Hepatocyte (in vitro differentiated cells): ENCODE results near the gene RSL1D1. TPM values are rescaled to one million over a fixed set of nuclear protein-coding genes. Genes with fewer than 3 reads are reported as not detected.

Experiments used
- DNase-seq: peaks from one replicate; pipeline ENCODE4 v3.0.0-alpha.2; 2016; ENCODE audit warnings: low spot score
- H2AFZ ChIP-seq: fragments of 200-600 bp; sonication (generic); 2 replicates; pipeline ENCODE4 v1.6.0; 2016; ENCODE audit warnings: antibody characterized with exemption, mild to moderate bottlenecking
- H3K27ac ChIP-seq: fragments of 200-600 bp; sonication (generic); 2 replicates; pipeline ENCODE4 v1.5.1; 2016; ENCODE audit warnings: mild to moderate bottlenecking
- H3K27me3 ChIP-seq: fragments of 200-600 bp; sonication (generic); 2 replicates; pipeline ENCODE4 v1.6.1; 2016
- H3K36me3 ChIP-seq: fragments of 200-600 bp; sonication (generic); replicated peaks from 2 replicates; pipeline ENCODE4 v1.5.1; 2016; ENCODE audit warnings: low read depth; ENCODE audit not compliant: insufficient read depth
- H3K4me1 ChIP-seq: fragments of 200-600 bp; sonication (generic); 2 replicates; pipeline ENCODE4 v1.5.1; 2016; ENCODE audit warnings: mild to moderate bottlenecking, moderate library complexity; ENCODE audit not compliant: insufficient read depth
- H3K4me2 ChIP-seq: fragments of 200-600 bp; sonication (generic); 2 replicates; pipeline ENCODE4 v1.6.0; 2016
- H3K4me3 ChIP-seq: fragments of 200-600 bp; sonication (generic); 2 replicates; pipeline ENCODE4 v1.5.1; 2016; ENCODE audit warnings: mild to moderate bottlenecking
- H3K79me2 ChIP-seq: fragments of 200-600 bp; sonication (generic); 2 replicates; pipeline ENCODE4 v1.6.0; 2017; ENCODE audit warnings: mild to moderate bottlenecking
- H3K9me2 ChIP-seq: fragments of 200-600 bp; sonication (generic); replicated peaks from 2 replicates; pipeline ENCODE4 v1.6.0; 2017; ENCODE audit warnings: mild to moderate bottlenecking; ENCODE audit not compliant: insufficient read depth
- H3K9me3 ChIP-seq: fragments of 200-600 bp; sonication (generic); 2 replicates; pipeline ENCODE4 v1.5.1; 2016; ENCODE audit warnings: low read depth, mild to moderate bottlenecking
- H4K20me1 ChIP-seq: fragments of 200-600 bp; sonication (generic); 2 replicates; pipeline ENCODE4 v1.6.0; 2016; ENCODE audit warnings: mild to moderate bottlenecking; ENCODE audit not compliant: insufficient read depth, poor library complexity, severe bottlenecking
- EZH2 ChIP-seq: fragments of 200-600 bp; sonication (generic); IDR thresholded peaks from 2 replicates; pipeline ENCODE4 v1.6.1; 2016; ENCODE audit warnings: antibody characterized with exemption, mild to moderate bottlenecking, borderline replicate concordance
- EZH2phosphoT487 ChIP-seq: fragments of 200-600 bp; sonication (generic); IDR thresholded peaks from one replicate; pipeline ENCODE4 v1.6.1; 2018; ENCODE audit warnings: antibody characterized with exemption, mild to moderate bottlenecking, low read depth, moderate library complexity; ENCODE audit not compliant: unreplicated experiment, severe bottlenecking
- WGBS: methylation state at CpG from one replicate; pipeline ENCODE4 v1.1.6; 2016; ENCODE audit warnings: low lambda C conversion rate; ENCODE audit errors: missing lambda C conversion rate; 5-methylcytosine and 5-hydroxymethylcytosine counted together
- polyA plus RNA-seq: library from polyadenylated mRNA; unstranded; fragments of >200 nt; fragmentation: Nextera tagmentation; extraction: Ambion mirVana; gene quantifications from 2 replicates; pipeline ENCODE4 v1.2.1, GENCODE V29; 2016
- total RNA-seq: library from RNA; depleted of rRNA; stranded (reverse); fragments of >200 nt; gene quantifications from 2 replicates; pipeline ENCODE4 v1.2.3, GENCODE V29; 2014
- TF ChIP-seq, protein P1 (sequence below): fragments of 200-600 bp; sonication (generic); IDR thresholded peaks from 2 replicates; pipeline ENCODE4 v1.5.1; 2016; ENCODE audit warnings: antibody characterized with exemption, mild to moderate bottlenecking; ENCODE audit not compliant: poor library complexity

The RSL1D1 gene
- total and polyA plus RNA-seq, 2 experiments from 2014 or later, result 138 TPM

DNA sequence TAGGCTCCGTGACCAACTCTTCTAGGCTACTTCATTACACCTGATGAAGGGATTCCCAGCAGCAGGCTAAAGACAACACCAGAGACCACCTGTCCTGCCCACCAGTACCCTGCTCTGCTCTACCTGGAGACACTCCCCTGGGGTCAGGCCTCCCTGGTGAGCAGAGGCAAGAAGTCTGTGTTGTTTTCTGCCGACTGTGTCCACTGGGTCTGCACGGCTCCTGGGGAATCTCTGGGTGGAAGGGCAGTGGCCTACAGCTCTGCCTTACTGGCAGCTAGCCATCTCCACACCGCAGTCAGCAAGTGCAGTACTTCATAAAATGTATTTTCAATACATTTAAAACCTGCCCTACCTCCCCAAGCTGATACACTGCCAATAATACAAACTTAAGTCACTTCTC, 6.8 kb downstream of the RSL1D1 start:
- TF ChIP-seq EZH2 (no peak), EZH2phosphoT487 (no peak)
- TF ChIP-seq, protein P1, sequence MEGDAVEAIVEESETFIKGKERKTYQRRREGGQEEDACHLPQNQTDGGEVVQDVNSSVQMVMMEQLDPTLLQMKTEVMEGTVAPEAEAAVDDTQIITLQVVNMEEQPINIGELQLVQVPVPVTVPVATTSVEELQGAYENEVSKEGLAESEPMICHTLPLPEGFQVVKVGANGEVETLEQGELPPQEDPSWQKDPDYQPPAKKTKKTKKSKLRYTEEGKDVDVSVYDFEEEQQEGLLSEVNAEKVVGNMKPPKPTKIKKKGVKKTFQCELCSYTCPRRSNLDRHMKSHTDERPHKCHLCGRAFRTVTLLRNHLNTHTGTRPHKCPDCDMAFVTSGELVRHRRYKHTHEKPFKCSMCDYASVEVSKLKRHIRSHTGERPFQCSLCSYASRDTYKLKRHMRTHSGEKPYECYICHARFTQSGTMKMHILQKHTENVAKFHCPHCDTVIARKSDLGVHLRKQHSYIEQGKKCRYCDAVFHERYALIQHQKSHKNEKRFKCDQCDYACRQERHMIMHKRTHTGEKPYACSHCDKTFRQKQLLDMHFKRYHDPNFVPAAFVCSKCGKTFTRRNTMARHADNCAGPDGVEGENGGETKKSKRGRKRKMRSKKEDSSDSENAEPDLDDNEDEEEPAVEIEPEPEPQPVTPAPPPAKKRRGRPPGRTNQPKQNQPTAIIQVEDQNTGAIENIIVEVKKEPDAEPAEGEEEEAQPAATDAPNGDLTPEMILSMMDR, result no peak
- H3K4me3 ChIP-seq, result no peak overlapping the region
- peaks cover 39% of the 10 kb centered on the region for H3K79me2 ChIP-seq
- H3K9me2 ChIP-seq, result no peaks in the 10 kb centered on the region
- no peaks in the 10 kb centered on the region for H3K4me1 ChIP-seq
- no peaks in the 10 kb centered on the region for H3K27me3 ChIP-seq
- H3K9me3 ChIP-seq, result no peaks in the 10 kb centered on the region
- H2AFZ ChIP-seq, result no peak overlapping the region
- H3K27ac ChIP-seq, result no peak overlapping the region
- H4K20me1 ChIP-seq, result no peaks in the 10 kb centered on the region
- 97% methylated on average over 4 of the region's 4 CpGs for WGBS
- H3K36me3 ChIP-seq, result no peaks in the 10 kb centered on the region
- no peak for DNase-seq
- H3K4me2 ChIP-seq, result no peak overlapping the region

DNA sequence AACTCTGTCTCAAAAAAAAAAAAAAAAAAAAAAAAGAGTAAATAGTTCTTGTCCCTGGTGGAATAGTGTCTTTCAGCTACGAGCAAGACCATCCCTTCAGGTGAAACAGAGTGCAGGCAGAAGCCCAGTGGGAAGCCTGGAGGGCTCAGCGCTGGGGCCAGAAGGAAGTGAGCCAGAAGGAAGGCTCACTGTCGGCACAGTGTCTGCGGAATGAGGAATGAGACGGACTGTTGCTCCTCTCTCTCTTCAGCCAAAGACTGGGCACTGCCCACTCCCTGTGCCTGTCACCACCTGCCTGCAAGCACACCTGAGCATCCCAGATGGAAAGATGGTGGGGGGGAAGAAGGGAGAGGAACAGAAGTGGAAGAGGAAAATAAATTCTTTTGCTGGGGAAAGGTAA, 7.5 kb downstream of the RSL1D1 start:
- H3K9me2 ChIP-seq, result no peaks in the 10 kb centered on the region
- no peaks in the 10 kb centered on the region for H4K20me1 ChIP-seq
- no peak overlapping the region for H3K4me3 ChIP-seq
- no peak overlapping the region for H3K27ac ChIP-seq
- peaks cover 32% of the 10 kb centered on the region for H3K79me2 ChIP-seq
- no peaks in the 10 kb centered on the region for H3K36me3 ChIP-seq
- H3K9me3 ChIP-seq, result no peaks in the 10 kb centered on the region
- H2AFZ ChIP-seq, result no peak overlapping the region
- no peaks in the 10 kb centered on the region for H3K4me1 ChIP-seq
- H3K4me2 ChIP-seq, result no peak overlapping the region
- no peaks in the 10 kb centered on the region for H3K27me3 ChIP-seq
- TF ChIP-seq, protein P1, result no peak
- TF ChIP-seq EZH2, result no peak
- no peak for TF ChIP-seq EZH2phosphoT487
- over 99% methylated on average over 5 of the region's 5 CpGs for WGBS
- no peak for DNase-seq

GRCh38 chr16:11843206-11843605, 8.1 kb downstream of the RSL1D1 start:
- Histone ChIP-seq H3K36me3 (no peaks in the 10 kb centered on the region), H3K79me2 (peaks cover 26% of the 10 kb centered on the region), H3K27ac (no peak overlapping the region)

More at GRCh38 chr16:11843206-11843605, 8.1 kb downstream of the RSL1D1 start:
- 97% methylated on average over 11 of the region's 11 CpGs for WGBS
- H3K9me2 ChIP-seq, result no peaks in the 10 kb centered on the region
- no peak for DNase-seq
- no peak overlapping the region for H2AFZ ChIP-seq
- no peak overlapping the region for H3K4me3 ChIP-seq
- no peaks in the 10 kb centered on the region for H3K27me3 ChIP-seq
- TF ChIP-seq, protein P1, result no peak
- TF ChIP-seq EZH2, result no peak
- TF ChIP-seq EZH2phosphoT487, result no peak
- no peaks in the 10 kb centered on the region for H3K4me1 ChIP-seq
- no peaks in the 10 kb centered on the region for H4K20me1 ChIP-seq
- H3K4me2 ChIP-seq, result no peak overlapping the region
- H3K9me3 ChIP-seq, result no peaks in the 10 kb centered on the region
